22Rv1 (cell line): ENCODE data around the gene TSSK6.

Experiments used
- H3K27ac ChIP-seq: fragments of 450-650 bp; 2 replicates; pipeline ENCODE4 v1.5.1; 2017
- ZFX ChIP-seq: fragments of 450-650 bp; IDR thresholded peaks from 2 replicates; pipeline ENCODE4 v1.6.1; 2017; ENCODE audit warnings: antibody characterized with exemption, borderline replicate concordance
- TF ChIP-seq, protein P1 (sequence below): fragments of 450-650 bp; IDR thresholded peaks from 2 replicates; pipeline ENCODE4 v1.5.1; 2017; ENCODE audit warnings: mild to moderate bottlenecking

Gene TSSK6

DNA sequence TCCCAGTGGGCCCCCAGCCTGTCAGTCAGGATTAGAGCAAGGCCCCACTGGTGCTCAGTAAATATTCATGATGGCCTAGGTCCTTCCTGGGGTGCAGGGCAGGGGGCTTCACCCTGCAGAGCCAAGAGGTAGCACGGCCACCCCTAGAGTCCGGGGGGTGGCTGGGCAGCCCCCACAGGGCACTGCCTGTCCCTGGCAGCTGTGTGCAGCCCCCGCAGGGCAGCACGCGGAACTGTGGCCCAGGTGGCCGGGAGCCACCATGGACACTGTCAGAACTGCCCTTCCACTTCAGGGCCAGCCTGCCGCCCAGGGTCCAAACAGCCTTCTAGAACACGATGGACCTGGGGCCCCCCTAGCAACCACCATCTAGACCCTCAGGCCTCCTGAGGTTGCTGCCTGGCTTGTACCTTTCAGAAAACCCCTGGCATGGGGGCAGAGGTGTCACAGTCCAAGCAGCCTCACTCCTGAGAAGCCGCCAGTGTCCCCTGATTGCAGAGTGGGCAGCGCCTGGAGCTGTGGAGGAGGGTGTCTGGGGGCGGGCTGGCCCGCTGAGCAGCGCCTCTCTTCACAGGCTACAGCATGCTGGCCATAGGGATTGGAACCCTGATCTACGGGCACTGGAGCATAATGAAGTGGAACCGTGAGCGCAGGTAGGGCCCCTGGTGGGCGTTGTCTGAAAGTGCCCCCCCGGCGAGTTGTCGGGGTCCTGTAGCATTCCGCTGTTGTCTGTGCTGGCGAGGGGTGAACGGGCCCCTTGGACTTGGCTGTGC lies 10.4 kb upstream of the TSSK6 start:
- no peak overlapping the region for H3K27ac ChIP-seq
- no peak for TF ChIP-seq ZFX
- TF ChIP-seq, protein P1, sequence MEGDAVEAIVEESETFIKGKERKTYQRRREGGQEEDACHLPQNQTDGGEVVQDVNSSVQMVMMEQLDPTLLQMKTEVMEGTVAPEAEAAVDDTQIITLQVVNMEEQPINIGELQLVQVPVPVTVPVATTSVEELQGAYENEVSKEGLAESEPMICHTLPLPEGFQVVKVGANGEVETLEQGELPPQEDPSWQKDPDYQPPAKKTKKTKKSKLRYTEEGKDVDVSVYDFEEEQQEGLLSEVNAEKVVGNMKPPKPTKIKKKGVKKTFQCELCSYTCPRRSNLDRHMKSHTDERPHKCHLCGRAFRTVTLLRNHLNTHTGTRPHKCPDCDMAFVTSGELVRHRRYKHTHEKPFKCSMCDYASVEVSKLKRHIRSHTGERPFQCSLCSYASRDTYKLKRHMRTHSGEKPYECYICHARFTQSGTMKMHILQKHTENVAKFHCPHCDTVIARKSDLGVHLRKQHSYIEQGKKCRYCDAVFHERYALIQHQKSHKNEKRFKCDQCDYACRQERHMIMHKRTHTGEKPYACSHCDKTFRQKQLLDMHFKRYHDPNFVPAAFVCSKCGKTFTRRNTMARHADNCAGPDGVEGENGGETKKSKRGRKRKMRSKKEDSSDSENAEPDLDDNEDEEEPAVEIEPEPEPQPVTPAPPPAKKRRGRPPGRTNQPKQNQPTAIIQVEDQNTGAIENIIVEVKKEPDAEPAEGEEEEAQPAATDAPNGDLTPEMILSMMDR = no peak

DNA sequence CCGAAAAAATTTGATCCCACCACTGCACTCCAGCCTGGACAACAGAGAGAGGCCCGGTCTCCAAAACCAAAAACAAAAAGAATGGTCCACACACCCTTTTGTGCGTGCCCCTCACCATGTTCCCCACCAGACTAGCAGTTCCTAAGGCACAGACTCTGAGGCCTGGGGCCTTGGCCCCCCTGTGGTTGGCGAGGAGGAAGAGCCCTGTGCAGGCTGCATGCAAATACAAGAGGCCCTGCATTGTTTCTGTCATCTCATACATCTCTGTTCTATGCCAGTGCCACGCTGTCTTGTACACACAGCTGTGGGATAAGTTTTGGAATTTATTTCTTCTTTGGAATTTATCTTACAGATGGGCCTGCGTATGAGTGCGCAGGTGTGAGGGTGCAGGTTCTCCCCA lies 8.7 kb upstream of the TSSK6 start:
- no peak overlapping the region for H3K27ac ChIP-seq
- TF ChIP-seq, protein P1 = no peak
- no peak for TF ChIP-seq ZFX

DNA sequence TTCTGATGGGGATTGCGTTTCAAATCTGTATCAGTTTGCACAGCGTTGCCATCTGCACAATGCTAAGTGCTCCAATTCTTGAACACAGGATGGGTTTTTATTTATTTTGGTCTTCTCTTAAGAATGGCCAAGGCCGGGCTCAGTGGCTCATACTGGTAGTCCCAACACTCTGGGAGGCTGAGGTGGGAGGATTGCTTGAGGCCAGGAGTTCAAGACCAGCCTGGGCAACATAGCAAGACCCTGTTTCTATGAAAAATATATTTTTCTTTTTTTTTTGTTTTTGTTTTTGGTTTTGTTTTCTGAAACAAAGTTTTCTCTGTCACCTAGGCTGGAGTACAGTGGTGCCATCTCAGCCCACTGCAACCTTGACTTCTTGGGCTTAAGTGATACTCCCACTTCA lies 7.8 kb upstream of the TSSK6 start:
- H3K27ac ChIP-seq = no peak overlapping the region
- no peak for TF ChIP-seq ZFX
- TF ChIP-seq, protein P1 = no peak

DNA sequence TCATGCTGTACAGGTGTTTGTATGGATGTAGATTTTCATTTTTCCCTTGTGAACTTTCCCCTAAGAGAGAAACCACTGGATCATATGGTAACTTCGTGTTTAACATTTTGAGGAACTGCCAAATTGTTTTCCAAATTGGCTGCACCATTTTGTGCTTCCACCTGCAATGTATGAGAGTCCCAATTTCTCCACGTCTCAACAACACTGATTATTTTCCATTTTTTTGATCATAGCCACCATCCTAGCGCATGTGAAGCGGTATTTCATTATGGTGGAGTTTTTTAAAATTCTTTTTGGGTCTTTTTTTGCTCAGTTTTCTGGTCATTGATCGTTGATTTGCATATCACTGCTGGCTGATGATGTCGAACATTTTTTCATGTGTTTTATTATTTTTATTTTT lies 5.6 kb upstream of the TSSK6 start:
- H3K27ac ChIP-seq = no peak overlapping the region
- no peak for TF ChIP-seq ZFX
- TF ChIP-seq, protein P1 = no peak

DNA sequence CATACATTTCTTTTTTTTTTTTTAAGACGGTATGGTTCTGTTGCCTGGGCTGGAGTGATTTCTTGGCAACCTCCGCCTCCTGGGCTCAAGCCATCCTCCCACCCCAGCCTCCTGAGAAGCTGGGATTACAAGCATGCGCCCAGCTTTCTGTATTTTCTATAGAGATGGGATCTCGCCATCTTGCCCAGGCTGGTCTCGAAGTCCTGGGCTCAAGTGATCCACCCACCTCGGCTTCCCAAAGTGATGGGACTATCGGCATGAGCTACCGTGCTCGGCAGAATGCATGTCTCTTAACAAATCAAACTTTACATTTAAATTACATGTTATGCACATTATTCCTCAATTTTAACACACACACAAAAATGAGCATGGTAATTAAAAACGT lies 1.9 kb upstream of the TSSK6 start:
- no peak for TF ChIP-seq ZFX
- TF ChIP-seq, protein P1 = no peak
- H3K27ac ChIP-seq = peak overlapping the region; percentile 74; the same call in 1 of the 2 replicates

DNA sequence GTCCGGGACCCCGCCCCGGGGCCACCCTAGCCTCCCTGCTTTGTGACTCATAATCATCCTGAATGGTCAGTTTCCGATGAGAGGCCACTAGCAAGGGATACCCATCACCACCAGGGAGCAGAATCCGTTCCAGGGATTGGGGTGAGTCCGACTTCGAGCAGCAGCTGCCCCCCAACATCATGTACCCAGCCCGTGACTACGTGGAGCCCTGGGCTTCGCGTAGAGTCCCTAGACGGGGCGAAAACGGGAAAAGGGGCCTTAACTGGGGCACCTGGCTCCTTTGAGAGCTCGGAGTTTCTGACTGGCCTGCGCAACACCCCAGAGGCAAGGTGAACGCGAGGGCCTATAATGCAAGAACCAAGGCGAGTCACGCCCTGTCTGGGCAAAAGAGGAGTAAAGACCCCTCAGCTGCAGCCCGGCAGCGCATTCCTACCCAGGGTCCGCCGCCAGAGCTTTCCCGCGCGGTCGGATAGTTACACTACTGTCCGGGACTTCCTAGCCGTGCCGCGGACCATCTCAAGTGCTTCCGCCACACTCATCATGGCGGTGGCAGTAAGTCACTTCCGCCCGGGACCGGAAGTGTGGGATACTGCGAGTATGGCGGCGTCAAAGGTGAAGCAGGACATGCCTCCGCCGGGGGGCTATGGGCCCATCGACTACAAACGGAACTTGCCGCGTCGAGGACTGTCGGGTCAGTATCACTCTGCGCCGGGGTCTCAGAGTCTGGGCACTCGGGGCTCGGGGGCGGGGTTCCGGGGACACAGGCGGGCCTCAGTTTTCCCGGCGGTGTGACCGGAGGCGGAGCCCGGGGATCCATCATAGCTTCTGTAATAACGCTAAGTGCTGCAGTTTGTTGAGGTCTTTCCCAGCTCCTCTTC lies 533 bp upstream of the TSSK6 start, which contains the start of gene NDUFA13:
TSS of gene NDUFA13 (plus strand) at position 584 of the 878 bp plus-strand sequence. CDS start at position 598, 14 bp downstream.
- TF ChIP-seq, protein P1 = peak; percentile 14; the same call in 1 of the 2 replicates
- TF ChIP-seq ZFX = no peak
- H3K27ac ChIP-seq = peak within 1 kb of the TSS; percentile 74

DNA sequence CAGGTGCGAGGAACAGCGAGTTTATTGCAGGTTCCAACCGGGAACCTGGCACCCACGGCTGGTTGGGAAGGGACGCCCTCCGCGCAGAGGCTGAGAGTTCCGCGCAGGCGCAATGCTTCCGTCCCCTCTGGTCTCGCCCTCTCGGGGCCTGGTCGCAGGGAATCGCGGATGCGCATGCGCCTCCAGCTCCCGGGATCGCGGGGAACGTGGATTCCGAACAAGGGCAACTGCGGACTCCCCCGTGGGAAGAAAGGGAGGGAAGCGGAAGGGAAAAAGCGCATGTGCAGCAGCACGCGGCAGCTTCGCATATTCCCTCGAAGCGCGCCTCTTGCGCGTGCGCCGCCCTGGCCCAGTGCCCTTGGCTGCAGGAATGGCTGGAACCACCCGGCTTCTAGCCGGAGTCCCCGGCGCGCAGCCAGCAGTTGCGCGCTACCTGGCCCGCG lies 1.1 kb downstream of the TSSK6 start:
- H3K27ac ChIP-seq = no peak overlapping the region
- TF ChIP-seq ZFX = no peak
- TF ChIP-seq, protein P1 = no peak
